Measurements from ENCODE around the gene ZNF653. TPM values are rescaled to one million over a fixed set of nuclear protein-coding genes. Genes with fewer than 3 reads are reported as not detected.
A peak's percentile ranks its signal among the peaks of the same experiment; 100 is the strongest.

Gene ZNF653
- total RNA-seq, 1 experiment from 2014 or later: 8.8 TPM

- CTCF ChIA-PET: interaction anchor here (0.6 kb wide), 1 partner anchor 145 kb away, joined by 4 read pairs; no protein-coding TSS in a partner anchor
- DNase-seq: no peak
- no peak overlapping the region for H3K4me3 Mint-ChIP-seq (ENCODE audit: low read depth, unreplicated experiment)
- no peak overlapping the region for H3K27ac Mint-ChIP-seq (ENCODE audit: unreplicated experiment)
- H3K4me1 Mint-ChIP-seq (ENCODE audit: low read depth, unreplicated experiment): no peaks in the 10 kb centered on the region
- peaks cover 20% of the 10 kb centered on the region for H3K36me3 Mint-ChIP-seq (ENCODE audit: insufficient read depth, unreplicated experiment)
- no peaks in the 10 kb centered on the region for H3K9me3 Mint-ChIP-seq (ENCODE audit: low read depth, unreplicated experiment)
- TSS peak; percentile 59 for BruUV-seq (replicated peaks)
- TF ChIP-seq CTCF (IDR thresholded peaks at IDR 0.05; ENCODE audit: unreplicated experiment): no peak
- no peaks in the 10 kb centered on the region for H3K27me3 Mint-ChIP-seq (ENCODE audit: unreplicated experiment)
- intact Hi-C loops (cut with micrococcal nuclease; ENCODE audit: unreplicated experiment): loop anchor here (10.0 kb wide), 1 partner anchor 154 kb away; the partner anchor contains the start of gene TSPAN16
Measured at GRCh38 chr19:11448923-11449554, 56.6 kb downstream of the ZNF653 start.

GRCh38 chr19:11448410-11448809 lies 57.2 kb downstream of the ZNF653 start:
- DNase-seq: no peak
- BruUV-seq (replicated peaks): no TSS peak
- Mint-ChIP-seq H3K4me1 (ENCODE audit: low read depth, unreplicated experiment) (no peaks in the 10 kb centered on the region), H3K27me3 (ENCODE audit: unreplicated experiment) (no peaks in the 10 kb centered on the region), H3K36me3 (ENCODE audit: insufficient read depth, unreplicated experiment) (peaks cover 20% of the 10 kb centered on the region), H3K27ac (ENCODE audit: unreplicated experiment) (no peak overlapping the region), H3K9me3 (ENCODE audit: low read depth, unreplicated experiment) (no peaks in the 10 kb centered on the region), H3K4me3 (ENCODE audit: low read depth, unreplicated experiment) (no peak overlapping the region)
- CTCF ChIA-PET: no interaction called here
- TF ChIP-seq CTCF (IDR thresholded peaks at IDR 0.05; ENCODE audit: unreplicated experiment): no peak
- intact Hi-C loops (cut with micrococcal nuclease; ENCODE audit: unreplicated experiment): loop anchor here (10.0 kb wide), 1 partner anchor 154 kb away; the partner anchor contains the start of gene TSPAN16

DNA sequence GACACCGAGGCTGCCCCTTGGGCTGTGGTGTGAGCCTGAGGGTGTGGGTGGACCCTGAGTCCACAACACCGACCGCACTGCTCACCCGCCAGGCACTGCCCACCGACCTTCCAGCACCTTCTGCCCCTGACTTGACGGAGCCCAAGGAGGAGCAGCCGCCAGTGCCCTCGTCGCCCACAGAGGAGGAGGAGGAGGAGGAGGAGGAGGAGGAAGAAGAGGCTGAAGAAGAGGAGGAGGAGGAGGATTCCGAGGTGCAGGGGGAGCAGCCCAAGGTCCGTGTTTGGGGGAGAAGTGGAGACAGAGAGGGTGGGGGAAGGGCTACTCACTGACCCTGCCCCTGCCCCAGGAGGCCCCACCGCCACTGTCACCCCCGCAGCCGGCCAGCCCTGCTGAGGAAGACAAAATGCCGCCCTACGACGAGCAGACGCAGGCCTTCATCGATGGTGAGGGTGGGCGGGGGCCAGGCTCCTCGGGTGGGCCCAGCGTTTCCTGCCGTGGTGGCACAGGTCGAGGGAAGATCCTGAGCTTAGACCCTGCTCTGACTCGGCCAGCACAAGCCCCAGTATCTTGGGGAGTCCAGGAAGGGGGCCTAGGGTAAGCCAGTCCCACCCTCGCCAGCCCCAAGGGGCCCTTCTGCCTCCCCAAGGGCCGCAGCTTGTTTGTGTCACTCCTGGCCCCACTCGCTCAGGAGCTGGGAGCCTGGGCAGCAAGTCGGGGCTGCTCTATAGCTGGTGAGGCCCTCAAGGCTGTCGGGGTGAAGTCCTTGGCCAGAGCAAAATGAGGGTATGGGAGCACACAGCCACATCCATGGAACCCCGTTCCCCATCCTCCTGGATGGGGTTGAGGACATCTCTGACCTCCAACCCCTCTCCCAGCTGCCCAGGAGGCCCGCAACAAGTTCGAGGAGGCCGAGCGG lies 58.0 kb downstream of the ZNF653 start:
- Mint-ChIP-seq H3K27me3 (ENCODE audit: unreplicated experiment) (no peaks in the 10 kb centered on the region), H3K36me3 (ENCODE audit: insufficient read depth, unreplicated experiment) (peaks cover 20% of the 10 kb centered on the region), H3K4me1 (ENCODE audit: low read depth, unreplicated experiment) (no peaks in the 10 kb centered on the region), H3K9me3 (ENCODE audit: low read depth, unreplicated experiment) (no peaks in the 10 kb centered on the region), H3K4me3 (ENCODE audit: low read depth, unreplicated experiment) (no peak overlapping the region), H3K27ac (ENCODE audit: unreplicated experiment) (no peak overlapping the region)
- no TSS peak for BruUV-seq (replicated peaks)
- CTCF ChIA-PET: no interaction called here
- intact Hi-C loops (cut with micrococcal nuclease; ENCODE audit: unreplicated experiment): loop anchor here (10.0 kb wide), 1 partner anchor 153 kb away; the partner anchor contains the start of gene TSPAN16
- DNase-seq: no peak
- no peak for TF ChIP-seq CTCF (IDR thresholded peaks at IDR 0.05; ENCODE audit: unreplicated experiment)

DNA sequence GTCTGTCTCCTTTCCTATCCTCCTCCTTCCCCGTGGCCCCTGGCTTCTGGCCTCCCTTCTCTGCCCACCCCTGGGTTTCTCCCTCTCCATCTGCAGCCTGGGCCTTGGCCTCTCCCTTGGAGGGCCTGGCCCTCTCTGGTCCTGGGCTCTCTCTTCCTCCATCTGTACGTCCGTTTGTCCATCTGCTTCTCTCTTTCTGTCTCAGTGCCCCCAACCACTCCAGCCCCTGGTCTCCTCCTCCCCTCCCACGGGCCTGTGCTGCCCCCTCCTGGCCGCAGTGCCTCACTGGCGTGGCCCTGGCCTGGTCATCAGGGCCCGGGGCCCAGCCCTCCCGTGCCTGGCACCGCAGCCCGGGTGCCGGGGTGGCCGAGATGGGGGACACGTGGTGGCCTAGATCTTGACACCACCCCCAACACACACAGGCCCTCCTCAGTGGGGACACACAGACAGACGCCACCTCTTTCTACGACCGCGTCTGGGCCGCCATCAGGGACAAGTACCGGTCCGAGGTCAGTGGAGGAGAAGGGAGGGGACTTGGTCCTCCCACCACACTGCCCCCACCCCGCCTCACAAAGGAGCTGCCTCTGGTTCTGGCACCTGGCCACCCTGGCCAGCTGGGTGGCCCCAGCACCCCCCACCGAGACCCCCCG lies 58.9 kb downstream of the ZNF653 start:
- no peaks in the 10 kb centered on the region for H3K9me3 Mint-ChIP-seq (ENCODE audit: low read depth, unreplicated experiment)
- no TSS peak for BruUV-seq (replicated peaks)
- CTCF ChIA-PET: no interaction called here
- H3K27ac Mint-ChIP-seq (ENCODE audit: unreplicated experiment): no peak overlapping the region
- intact Hi-C loops (cut with micrococcal nuclease; ENCODE audit: unreplicated experiment): loop anchor here (10.0 kb wide), 1 partner anchor 152 kb away; the partner anchor contains the start of gene TSPAN16
- TF ChIP-seq CTCF (IDR thresholded peaks at IDR 0.05; ENCODE audit: unreplicated experiment): peak; percentile 45
- peaks cover 20% of the 10 kb centered on the region for H3K36me3 Mint-ChIP-seq (ENCODE audit: insufficient read depth, unreplicated experiment)
- no peak overlapping the region for H3K4me3 Mint-ChIP-seq (ENCODE audit: low read depth, unreplicated experiment)
- no peaks in the 10 kb centered on the region for H3K4me1 Mint-ChIP-seq (ENCODE audit: low read depth, unreplicated experiment)
- DNase-seq: peak; percentile 60
- no peaks in the 10 kb centered on the region for H3K27me3 Mint-ChIP-seq (ENCODE audit: unreplicated experiment)

Data from Calu3 (cell line).